Suprapubic skin (tissue), 3 donors: Measurements from ENCODE around the gene MBD4.

Experiments used
- CTCF ChIP-seq, 2 donors: fragments of 200-600 bp in 1 of 2; fragments of 450-650 bp in 1 of 2; sonication (generic) in 1 of 2; IDR thresholded peaks; one replicate each; pipeline ENCODE4 v1.5.1; 2016 to 2019; ENCODE audit warnings: antibody characterized with exemption in 2 of 2, mild to moderate bottlenecking in 1 of 2, moderate library complexity in 1 of 2
- POLR2A ChIP-seq, 2 donors: fragments of 450-650 bp; IDR thresholded peaks; one replicate each; pipeline ENCODE4 v1.6.1; 2017; ENCODE audit warnings: antibody characterized with exemption in 2 of 2, mild to moderate bottlenecking in 2 of 2, moderate library complexity in 2 of 2

DNA sequence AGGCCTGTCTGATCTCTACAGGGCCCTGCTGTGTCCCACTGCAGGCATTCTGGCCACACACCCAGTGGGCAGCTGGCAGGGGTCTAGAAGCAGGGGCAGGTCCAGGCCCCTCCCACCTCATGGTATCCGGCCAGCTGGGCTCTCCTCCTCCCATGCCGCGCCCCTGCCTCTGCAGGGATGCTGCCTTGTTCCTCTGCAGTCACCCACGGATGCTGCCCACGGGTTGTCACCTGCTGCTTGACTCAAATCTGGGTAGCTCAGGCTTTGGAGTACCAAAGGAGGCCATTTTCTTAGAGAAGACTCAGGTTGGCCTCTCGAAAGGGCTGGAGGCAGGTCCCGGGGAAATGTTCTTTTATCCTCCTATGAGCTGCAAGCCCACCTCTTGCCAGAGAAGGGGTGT, 36.3 kb downstream of the MBD4 start:
- TF ChIP-seq CTCF (IDR thresholded peaks at IDR 0.05): no peak
- TF ChIP-seq POLR2A (IDR thresholded peaks at IDR 0.05): no peak
